Measurements from ENCODE around the gene TEX261. TPM values are rescaled to one million over a fixed set of nuclear protein-coding genes. Genes with fewer than 3 reads are reported as not detected.
"Not testable (repeated sequence)": the region's sequence is repeated elsewhere in the genome, so short reads cannot be mapped to it uniquely, and the experiment has no call there.

Gene TEX261
- total RNA-seq, 1 donor from 2014 or later: 44.7 TPM

- no peaks in the 10 kb centered on the region for H3K4me1 ChIP-seq (ENCODE audit: insufficient read depth, low read length)
- Mint-ChIP-seq H3K27ac (ENCODE audit: unreplicated experiment) (no peak overlapping the region), H3K4me1 (ENCODE audit: low read depth, unreplicated experiment) (peaks cover 3% of the 10 kb centered on the region), H3K36me3 (ENCODE audit: low read depth, unreplicated experiment) (no peaks in the 10 kb centered on the region), H3K27me3 (ENCODE audit: low read depth, unreplicated experiment) (peaks cover 41% of the 10 kb centered on the region), H3K9me3 (ENCODE audit: unreplicated experiment) (no peaks in the 10 kb centered on the region), H3K4me3 (ENCODE audit: unreplicated experiment) (no peak overlapping the region)
- no peak overlapping the region for H3K27ac ChIP-seq (ENCODE audit: low read depth, low read length)
- no peaks in the 10 kb centered on the region for H3K27me3 ChIP-seq (ENCODE audit: insufficient read depth, low read length)
- H3K4me2 ChIP-seq (ENCODE audit: low read length): no peak overlapping the region
- no peaks in the 10 kb centered on the region for H3K79me2 ChIP-seq (ENCODE audit: insufficient read depth, low read length)
- no peaks in the 10 kb centered on the region for H4K20me1 ChIP-seq (ENCODE audit: insufficient read depth, low read length)
- no peak overlapping the region for H3K9ac ChIP-seq (ENCODE audit: low read length)
- H3K9me3 ChIP-seq (ENCODE audit: insufficient read depth, low read depth, low read length): no peaks in the 10 kb centered on the region
- no peaks in the 10 kb centered on the region for H3K36me3 ChIP-seq (ENCODE audit: insufficient read depth, low read length)
- H3K4me3 ChIP-seq (ENCODE audit: insufficient read depth, low read depth, low read length): no peak overlapping the region
- no peak overlapping the region for H2AFZ ChIP-seq (ENCODE audit: low read depth, low read length)
- FAIRE-seq (no peak), DNase-seq (ENCODE audit: low read depth) (no peak)
- TF ChIP-seq EZH2 (IDR thresholded peaks at IDR 0.05; ENCODE audit: insufficient read depth, low read length) (no peak), CTCF (IDR thresholded peaks at IDR 0.05; ENCODE audit: insufficient read depth, low read depth, low read length) (no peak)
Observed at GRCh38 chr2:71042287-71042686, 47.6 kb upstream of the TEX261 start.

- peaks cover 43% of the 10 kb centered on the region for H3K27me3 Mint-ChIP-seq (ENCODE audit: low read depth, unreplicated experiment)
- not testable (repeated sequence) for H3K4me1 Mint-ChIP-seq (ENCODE audit: low read depth, unreplicated experiment)
Observed at GRCh38 chr2:71036296-71036695, 41.6 kb upstream of the TEX261 start.

GRCh38 chr2:71023553-71024243 is 29.0 kb upstream of the TEX261 start:
- not testable (repeated sequence) for H3K4me1 Mint-ChIP-seq (ENCODE audit: low read depth, unreplicated experiment); H3K4me3 ChIP-seq (ENCODE audit: insufficient read depth, low read depth, low read length); H4K20me1 ChIP-seq (ENCODE audit: insufficient read depth, low read length); H3K27me3 ChIP-seq (ENCODE audit: insufficient read depth, low read length); H3K9ac ChIP-seq (ENCODE audit: low read length); H3K4me2 ChIP-seq (ENCODE audit: low read length); H2AFZ ChIP-seq (ENCODE audit: low read depth, low read length); H3K27ac ChIP-seq (ENCODE audit: low read depth, low read length); H3K4me3 Mint-ChIP-seq (ENCODE audit: unreplicated experiment); H3K27ac Mint-ChIP-seq (ENCODE audit: unreplicated experiment); H3K9me3 ChIP-seq (ENCODE audit: insufficient read depth, low read depth, low read length); H3K9me3 Mint-ChIP-seq (ENCODE audit: unreplicated experiment); H3K36me3 ChIP-seq (ENCODE audit: insufficient read depth, low read length); FAIRE-seq; H3K79me2 ChIP-seq (ENCODE audit: insufficient read depth, low read length); DNase-seq (ENCODE audit: low read depth); H3K4me1 ChIP-seq (ENCODE audit: insufficient read depth, low read length); H3K36me3 Mint-ChIP-seq (ENCODE audit: low read depth, unreplicated experiment)
- peaks cover 21% of the 10 kb centered on the region for H3K27me3 Mint-ChIP-seq (ENCODE audit: low read depth, unreplicated experiment)

More at GRCh38 chr2:71036296-71036695, 41.6 kb upstream of the TEX261 start:
- H3K36me3 Mint-ChIP-seq (ENCODE audit: low read depth, unreplicated experiment); H3K4me1 ChIP-seq (ENCODE audit: insufficient read depth, low read length); H3K9me3 Mint-ChIP-seq (ENCODE audit: unreplicated experiment); DNase-seq (ENCODE audit: low read depth); FAIRE-seq; H3K27me3 ChIP-seq (ENCODE audit: insufficient read depth, low read length); H3K4me3 ChIP-seq (ENCODE audit: insufficient read depth, low read depth, low read length); H3K4me3 Mint-ChIP-seq (ENCODE audit: unreplicated experiment); H3K4me2 ChIP-seq (ENCODE audit: low read length); H3K79me2 ChIP-seq (ENCODE audit: insufficient read depth, low read length); H3K27ac ChIP-seq (ENCODE audit: low read depth, low read length); H4K20me1 ChIP-seq (ENCODE audit: insufficient read depth, low read length); H3K9me3 ChIP-seq (ENCODE audit: insufficient read depth, low read depth, low read length); H3K36me3 ChIP-seq (ENCODE audit: insufficient read depth, low read length); H3K27ac Mint-ChIP-seq (ENCODE audit: unreplicated experiment); H3K9ac ChIP-seq (ENCODE audit: low read length); H2AFZ ChIP-seq (ENCODE audit: low read depth, low read length): not testable (repeated sequence)

DNA sequence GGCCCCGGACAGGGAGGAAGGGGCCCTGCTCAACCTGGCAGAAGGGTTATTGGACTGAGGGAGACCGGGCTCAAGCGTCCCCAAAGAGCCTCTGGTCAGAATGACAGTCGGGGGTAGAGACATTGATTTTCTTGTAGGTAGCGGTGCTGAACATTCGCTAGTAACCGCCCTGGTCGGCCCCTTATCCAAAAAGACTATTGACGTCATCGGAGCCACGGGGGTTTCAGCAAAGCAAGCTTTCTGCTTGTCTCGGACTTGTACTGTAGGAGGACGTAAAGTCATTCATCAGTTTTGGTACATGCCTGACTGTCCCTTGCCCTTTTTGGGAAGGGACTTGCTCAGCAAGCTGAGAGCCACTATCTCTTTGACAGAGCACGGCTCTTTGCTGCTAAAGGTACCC is 26.7 kb upstream of the TEX261 start:
- not testable (repeated sequence) for H3K4me1 Mint-ChIP-seq (ENCODE audit: low read depth, unreplicated experiment)

DNA sequence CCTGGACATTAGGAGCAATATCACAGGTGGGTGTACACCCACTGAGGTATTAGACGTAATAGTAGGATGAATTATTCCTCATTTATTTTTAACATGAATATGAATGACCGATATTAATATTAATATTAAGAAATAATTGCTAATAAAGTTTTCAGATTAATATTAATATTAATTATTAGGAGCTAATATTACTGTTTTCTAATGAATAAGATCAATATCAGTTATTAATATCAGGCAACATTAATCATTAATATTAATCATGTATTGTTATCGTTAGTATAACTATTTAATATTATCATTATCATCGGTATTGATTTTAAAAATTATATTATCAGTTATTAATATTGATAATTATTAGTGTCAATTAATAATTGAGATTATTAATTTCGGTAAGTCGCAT is 25.3 kb upstream of the TEX261 start:
- not testable (repeated sequence) for H3K9me3 ChIP-seq (ENCODE audit: insufficient read depth, low read depth, low read length); H3K27ac Mint-ChIP-seq (ENCODE audit: unreplicated experiment); H3K9ac ChIP-seq (ENCODE audit: low read length); H3K27me3 ChIP-seq (ENCODE audit: insufficient read depth, low read length); H3K36me3 ChIP-seq (ENCODE audit: insufficient read depth, low read length); H3K36me3 Mint-ChIP-seq (ENCODE audit: low read depth, unreplicated experiment); H3K4me3 Mint-ChIP-seq (ENCODE audit: unreplicated experiment); H3K4me1 ChIP-seq (ENCODE audit: insufficient read depth, low read length); H3K9me3 Mint-ChIP-seq (ENCODE audit: unreplicated experiment); H3K4me2 ChIP-seq (ENCODE audit: low read length); H4K20me1 ChIP-seq (ENCODE audit: insufficient read depth, low read length); DNase-seq (ENCODE audit: low read depth); FAIRE-seq; H3K4me3 ChIP-seq (ENCODE audit: insufficient read depth, low read depth, low read length); H2AFZ ChIP-seq (ENCODE audit: low read depth, low read length); H3K79me2 ChIP-seq (ENCODE audit: insufficient read depth, low read length); H3K4me1 Mint-ChIP-seq (ENCODE audit: low read depth, unreplicated experiment); H3K27ac ChIP-seq (ENCODE audit: low read depth, low read length)
- peaks cover 17% of the 10 kb centered on the region for H3K27me3 Mint-ChIP-seq (ENCODE audit: low read depth, unreplicated experiment)

More for the DNA sequence above, 26.7 kb upstream of the TEX261 start:
- H3K4me1 ChIP-seq (ENCODE audit: insufficient read depth, low read length); DNase-seq (ENCODE audit: low read depth); H4K20me1 ChIP-seq (ENCODE audit: insufficient read depth, low read length); H3K27ac ChIP-seq (ENCODE audit: low read depth, low read length); H2AFZ ChIP-seq (ENCODE audit: low read depth, low read length); H3K9me3 Mint-ChIP-seq (ENCODE audit: unreplicated experiment); H3K9ac ChIP-seq (ENCODE audit: low read length); FAIRE-seq; H3K4me3 Mint-ChIP-seq (ENCODE audit: unreplicated experiment); H3K27me3 ChIP-seq (ENCODE audit: insufficient read depth, low read length); H3K9me3 ChIP-seq (ENCODE audit: insufficient read depth, low read depth, low read length); H3K27ac Mint-ChIP-seq (ENCODE audit: unreplicated experiment); H3K36me3 Mint-ChIP-seq (ENCODE audit: low read depth, unreplicated experiment); H3K36me3 ChIP-seq (ENCODE audit: insufficient read depth, low read length); H3K4me3 ChIP-seq (ENCODE audit: insufficient read depth, low read depth, low read length); H3K4me2 ChIP-seq (ENCODE audit: low read length); H3K79me2 ChIP-seq (ENCODE audit: insufficient read depth, low read length): not testable (repeated sequence)
- peaks cover 27% of the 10 kb centered on the region for H3K27me3 Mint-ChIP-seq (ENCODE audit: low read depth, unreplicated experiment)
